ENCODE measurements around the gene KCNIP1.

The KCNIP1 gene

DNA sequence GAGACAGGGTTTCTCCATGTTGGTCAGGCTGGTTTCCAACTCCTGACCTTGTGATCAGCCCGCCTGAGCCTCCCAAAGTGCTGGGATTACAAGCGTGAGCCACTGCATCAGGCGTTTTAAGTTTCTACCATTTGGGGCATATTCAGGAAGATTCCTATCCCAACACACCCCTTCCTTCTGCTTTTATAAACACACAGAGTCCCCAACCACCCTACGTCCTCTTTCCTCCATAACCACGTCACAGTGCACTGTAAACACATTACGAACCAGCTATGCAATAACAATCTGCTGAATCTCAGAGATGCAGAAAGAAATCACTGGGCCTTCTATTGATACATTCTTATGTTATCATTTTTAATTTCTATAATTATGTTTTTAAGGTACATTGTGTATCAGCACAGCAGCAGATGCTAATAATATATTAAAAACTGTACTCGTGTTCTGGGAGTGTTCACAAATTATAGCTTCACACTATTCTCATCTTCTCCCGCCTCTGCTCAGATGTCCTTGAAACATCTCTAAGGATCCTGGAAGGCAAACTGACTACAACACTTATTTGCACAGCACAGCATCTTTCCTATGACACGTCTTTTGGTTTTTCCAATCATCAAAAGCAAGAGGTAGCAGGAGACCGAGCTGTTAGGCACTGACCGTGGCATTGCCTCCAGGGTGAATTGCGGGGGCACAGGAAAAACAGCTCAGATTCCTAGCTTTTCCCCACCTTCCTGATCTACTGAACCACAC lies 60.2 kb downstream of the KCNIP1 start:
- no peak for DNase-seq (ENCODE audit: low read depth, low spot score)

DNA sequence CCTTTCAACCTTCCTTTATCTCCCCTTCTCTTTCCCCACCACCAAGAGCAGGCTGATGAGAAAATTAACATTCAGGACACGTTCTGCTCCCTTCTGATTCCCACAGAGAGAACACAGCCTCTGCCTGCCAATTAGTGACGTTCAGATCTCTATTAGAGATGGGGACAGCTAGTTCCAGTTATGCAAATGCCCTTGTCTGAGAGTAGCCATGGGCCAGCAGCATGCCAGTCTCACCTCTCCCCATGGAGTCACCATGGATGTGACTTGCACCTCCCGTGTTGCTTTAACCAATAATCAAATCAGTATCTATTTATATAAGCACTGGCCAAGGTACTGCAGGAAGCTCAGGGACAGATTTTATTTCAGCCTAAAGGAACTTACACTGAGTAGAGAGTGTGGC lies 61.3 kb downstream of the KCNIP1 start:
- DNase-seq (ENCODE audit: low read depth, low spot score): no peak

DNA sequence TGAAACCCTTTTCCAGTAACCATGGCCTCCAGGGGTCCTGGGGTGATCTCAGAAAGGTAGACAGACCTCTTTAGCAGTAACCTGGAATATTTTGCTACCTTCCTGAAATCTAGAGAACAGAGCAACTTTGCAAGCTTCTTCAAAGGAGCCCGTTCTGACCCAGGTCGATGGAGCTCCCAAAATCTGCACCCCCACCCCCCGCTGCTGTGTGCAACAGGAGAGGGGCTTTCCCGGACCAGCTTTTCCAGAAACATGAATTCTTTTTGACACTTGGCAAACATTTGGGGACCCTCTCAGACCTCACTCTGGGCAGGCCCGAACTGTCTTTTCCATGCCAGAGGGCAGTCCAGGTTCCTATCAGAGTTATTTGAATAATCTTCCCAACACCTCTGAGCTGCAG lies 65.3 kb downstream of the KCNIP1 start:
- no peak for DNase-seq (ENCODE audit: low read depth, low spot score)

DNA sequence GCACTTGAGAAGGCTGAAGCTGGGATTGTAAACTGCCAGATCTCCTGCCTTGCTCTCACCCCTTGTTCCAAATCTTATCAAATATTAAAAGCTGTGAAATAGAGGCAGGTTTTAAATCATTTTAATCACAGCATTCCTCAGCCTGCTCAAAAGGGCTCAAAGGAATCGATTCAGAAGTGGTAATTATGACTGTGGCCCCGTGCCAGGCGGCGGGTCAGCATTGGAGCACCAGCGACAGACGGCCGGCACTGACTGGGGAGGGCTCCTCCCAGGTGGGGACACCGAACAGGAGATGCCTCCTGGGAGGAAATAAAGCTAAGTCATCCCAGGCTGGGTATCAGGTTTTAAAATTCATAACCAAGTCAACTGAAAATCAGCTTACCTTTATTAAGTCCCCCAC lies 66.7 kb downstream of the KCNIP1 start:
- DNase-seq (ENCODE audit: low read depth, low spot score): no peak

DNA sequence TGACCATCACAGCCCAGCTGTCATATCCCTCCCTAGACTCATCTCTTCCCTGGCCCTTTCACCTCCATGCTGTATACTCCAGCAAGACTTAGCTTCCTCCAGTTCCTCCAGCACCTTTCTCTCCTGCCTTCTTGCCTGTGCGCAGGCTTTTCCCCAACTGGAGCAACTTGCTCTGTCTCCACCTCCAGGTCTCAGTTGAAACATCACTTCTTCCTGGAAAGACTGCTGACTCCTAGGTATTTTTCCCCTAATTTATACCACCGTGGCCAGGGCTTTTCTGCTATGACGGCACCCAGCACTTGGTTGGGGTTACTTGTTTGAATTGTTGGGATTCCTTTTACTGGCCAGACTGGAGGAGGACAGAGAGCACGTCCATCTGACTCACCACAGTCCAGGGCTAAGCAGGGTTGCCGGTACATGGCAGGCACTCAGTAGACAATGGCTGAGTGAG lies 67.5 kb downstream of the KCNIP1 start:
- DNase-seq (ENCODE audit: low read depth, low spot score): peak; percentile 62

DNA sequence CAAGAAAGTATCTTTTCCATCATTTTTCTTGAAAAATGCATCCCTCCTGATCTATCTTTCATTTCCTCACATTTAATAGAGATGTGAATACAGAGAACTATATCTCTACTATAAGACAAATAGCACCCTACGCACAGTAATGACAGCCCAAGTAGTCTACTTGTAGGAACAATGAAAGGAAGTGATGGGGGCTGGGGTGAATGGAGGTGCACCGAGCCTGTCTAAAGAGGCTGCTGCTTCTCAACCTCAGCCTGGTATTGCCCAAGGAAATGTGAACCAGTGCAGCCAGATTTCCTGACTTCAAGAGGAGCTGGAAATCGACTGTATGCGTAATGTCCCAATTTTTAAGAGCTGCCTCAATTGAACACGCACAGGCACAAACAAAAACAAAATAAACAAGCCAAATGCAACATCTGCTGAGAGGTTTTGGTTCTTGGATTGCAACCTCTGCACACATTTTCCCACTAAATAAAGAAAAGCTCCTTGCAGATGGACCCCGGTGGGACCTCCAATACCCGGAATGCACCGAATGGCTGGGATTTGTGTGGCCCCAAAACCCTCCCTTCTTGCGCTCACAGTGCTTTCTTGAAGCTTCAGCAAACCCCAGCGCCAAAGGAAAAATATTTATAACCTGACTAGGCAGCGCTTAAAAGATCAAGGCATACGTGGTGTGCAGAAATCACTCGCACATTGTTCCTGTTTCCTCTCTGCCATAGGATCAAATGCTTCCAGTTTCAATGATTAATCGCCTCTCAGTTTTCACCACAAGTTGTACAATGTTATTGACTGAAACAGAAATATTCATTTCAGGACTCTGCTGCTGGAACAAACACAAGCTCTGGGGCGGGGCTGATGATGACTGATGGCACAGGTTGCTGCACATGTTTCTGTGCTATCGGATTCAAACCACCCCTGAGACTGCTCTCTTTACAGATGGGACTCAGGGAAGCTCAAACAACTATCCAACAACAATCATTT lies 68.3 kb downstream of the KCNIP1 start:
- DNase-seq (ENCODE audit: low read depth, low spot score): no peak

DNA sequence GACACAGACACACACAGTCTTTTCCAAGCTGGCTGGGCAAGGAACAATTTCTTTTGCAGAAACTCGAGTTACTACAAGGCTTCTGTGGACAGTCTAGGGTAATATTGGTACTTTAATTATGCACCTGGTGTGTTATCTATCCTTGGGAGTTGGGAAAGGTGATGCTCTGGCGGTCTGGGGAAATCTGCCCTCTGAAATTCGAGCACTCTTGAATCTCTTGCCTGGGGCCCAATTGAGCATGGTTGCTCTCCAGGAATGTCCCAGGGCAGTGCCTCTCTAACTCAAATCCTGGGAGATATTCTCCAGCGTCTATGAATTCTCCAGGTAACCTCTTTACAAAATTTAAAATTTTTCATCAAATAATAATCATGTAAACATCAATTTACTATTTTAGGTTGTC lies 69.3 kb downstream of the KCNIP1 start:
- peak; percentile 31 for DNase-seq (ENCODE audit: low read depth, low spot score)

DNA sequence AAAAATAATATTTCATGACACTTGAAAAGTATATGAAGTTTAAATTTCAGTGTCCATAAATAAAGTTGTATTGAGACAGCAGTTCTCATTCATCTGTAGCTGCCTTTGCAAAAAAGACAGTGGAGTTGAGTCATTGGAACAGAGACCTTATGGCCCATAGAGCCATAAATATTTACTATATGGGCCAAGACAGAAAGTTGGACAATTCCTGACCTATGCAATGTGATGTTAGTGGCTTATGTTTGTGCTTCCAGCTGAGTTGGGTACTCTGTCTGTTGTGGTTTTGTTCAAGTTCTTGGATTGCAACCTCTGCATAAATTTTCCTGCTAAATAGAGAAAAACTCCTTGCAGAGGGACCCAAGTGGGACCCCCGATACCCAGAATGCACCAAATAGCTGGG lies 69.8 kb downstream of the KCNIP1 start:
- no peak for DNase-seq (ENCODE audit: low read depth, low spot score)

DNA sequence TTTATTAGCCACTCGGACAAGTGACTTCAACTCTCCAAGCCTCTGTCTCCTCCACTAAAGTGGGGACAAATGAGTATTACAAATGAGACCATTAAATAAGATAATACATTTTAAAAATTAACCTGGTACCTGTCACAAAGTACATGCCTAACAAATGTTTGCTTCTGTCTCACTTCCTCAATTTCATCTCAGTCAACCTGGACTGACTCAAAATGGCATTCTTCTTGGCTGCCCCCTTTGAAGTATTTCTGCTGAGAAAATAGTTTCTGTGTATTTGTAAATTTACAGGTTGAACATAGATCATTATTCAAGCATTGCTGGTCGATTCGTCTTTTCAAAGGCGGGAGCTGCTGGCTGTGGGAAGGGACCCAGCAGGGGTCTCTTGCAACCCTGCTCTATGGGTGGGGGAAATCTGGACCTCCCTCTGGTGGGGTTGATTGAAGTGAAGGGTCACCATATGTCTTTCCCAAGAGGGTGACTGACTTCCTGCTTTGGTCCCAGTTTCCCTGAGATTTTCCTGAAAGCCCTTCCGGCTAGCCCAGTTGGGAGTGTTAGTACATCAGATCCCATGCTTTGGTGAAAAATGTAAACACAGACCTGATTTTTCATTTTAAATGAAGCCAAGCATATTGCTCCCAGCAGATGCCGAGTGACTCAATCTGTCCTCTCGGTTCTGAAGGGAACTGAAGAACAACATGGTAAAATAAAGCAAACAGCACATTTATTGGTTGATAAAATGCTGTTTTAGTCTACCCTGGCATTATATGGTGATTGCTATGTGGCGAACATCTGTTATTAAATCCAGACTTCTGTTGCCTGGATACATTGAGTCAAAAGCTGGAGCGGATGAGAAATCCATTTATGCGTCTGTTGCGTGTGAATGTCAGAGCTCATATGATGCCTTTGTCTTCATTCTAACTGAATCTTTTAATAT lies 73.0 kb downstream of the KCNIP1 start:
- no peak for DNase-seq (ENCODE audit: low read depth, low spot score)

DNA sequence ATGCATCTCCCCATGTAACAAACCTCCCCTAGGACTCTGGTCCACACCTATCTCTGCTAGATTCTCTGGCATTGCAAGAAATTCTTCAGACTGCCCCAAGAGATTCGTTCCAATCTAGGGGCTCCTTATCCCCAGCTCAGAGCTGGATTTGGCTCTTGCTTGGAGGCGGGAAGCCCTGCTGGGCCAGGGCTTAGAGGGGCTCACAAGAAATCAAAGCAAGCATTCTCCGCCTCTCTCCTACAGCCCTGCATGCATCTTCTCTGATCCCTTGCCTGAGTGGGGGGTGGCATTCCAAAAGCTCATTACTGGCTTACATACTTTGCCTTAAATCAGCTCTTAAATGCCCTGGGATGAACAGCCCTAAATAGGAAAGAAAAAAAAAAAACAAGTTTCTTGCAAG lies 75.8 kb downstream of the KCNIP1 start:
- peak; percentile 30 for DNase-seq (ENCODE audit: low read depth, low spot score)

DNA sequence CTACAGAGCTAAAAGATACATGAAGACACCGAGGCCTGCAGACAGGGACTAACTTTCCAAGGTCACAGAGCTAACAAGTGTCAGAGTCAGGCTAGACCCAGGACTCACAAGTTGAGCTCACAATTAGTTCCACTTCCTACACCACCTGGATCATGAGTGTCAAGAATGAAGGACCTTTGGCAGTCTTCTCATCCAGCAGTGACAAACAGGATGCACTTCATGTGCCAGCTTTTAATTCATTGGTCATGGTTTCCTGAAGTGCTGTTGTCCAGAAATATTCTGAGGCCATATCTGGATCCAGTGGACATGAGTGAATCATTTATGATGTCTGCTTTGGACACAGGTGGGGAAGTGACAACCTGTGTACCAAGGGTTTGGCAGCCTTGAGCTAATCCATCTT lies 77.4 kb downstream of the KCNIP1 start:
- DNase-seq (ENCODE audit: low read depth, low spot score): no peak

DNA sequence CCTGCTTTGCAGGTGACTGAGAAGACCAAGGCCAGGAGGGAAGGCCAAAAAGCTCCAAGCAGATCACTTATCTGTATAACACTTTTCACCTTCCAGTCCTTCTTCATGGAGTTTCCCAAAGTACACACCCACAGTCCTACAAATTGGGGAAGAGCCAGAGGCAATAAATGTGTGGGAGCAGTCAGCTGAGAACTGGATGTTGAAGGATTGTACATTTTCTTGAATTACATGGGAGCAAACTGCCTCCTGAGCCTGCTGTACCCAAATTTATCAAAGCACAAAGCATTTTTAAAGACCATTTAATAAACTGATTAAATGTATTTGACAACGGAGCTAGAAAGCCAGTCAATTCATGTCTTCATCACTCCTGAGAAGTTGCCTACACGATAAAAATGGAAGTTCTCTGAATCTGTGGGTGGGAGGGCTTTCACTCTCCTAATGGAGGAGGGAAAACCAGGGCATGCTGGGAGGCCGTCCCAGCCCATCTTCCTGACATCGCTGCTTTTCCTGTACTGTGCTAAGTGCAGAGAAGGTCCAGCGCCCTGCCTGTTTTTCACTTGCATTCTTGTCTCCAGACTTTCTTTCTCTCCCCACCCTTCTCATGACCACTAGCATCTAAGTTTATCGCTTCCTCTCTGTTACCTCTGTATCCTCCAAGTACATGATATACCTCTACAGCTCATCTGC lies 79.0 kb downstream of the KCNIP1 start:
- no peak for DNase-seq (ENCODE audit: low read depth, low spot score)

DNA sequence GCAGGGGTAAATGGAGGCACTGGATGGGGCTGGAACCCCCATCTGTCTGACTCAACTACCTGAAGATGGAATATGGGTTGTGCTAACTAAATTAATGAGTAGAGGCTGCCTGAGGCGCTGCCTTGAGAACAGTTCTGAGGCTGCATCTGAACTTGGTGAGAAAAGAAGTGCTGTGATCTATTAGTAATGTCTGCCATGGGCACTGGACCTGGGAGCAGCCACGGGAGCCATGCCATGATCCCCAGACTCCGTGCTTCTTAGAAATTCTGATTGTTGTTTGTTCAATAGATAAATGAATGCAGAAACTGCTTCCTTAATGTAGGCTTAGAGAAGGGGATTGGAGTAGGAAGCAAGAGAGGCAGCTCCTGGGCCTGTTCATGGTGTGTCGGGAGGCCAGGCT lies 80.2 kb downstream of the KCNIP1 start:
- no peak for DNase-seq (ENCODE audit: low read depth, low spot score)

DNA sequence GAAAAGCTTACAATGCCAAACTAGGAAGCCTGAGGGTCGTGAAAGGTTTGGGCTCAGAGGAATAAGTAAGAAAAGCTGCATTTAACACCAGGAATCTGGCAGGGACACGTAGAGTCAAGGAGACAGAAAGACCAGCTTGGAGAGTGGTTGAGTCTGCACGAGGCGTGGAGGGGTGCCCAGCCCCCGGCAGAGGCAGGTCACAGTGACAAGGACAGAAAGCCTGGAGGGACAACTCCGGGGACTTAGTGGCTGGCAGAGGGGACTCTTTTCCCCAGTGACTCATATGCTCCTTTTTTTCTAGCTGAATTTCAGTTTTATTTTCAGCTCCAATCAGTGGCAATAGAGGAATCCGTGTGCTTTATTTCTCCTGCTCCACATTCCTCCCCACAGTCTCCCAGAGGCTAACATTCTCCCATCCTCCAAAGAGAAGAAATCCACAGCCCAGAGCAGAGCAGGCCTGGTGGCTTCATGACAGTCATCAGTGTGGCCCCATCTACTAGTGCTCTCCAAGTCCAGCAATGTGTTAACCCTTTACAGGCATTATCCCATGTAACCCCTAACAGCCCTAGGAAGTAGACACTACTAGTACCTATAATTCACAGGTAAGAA lies 80.7 kb downstream of the KCNIP1 start:
- no peak for DNase-seq (ENCODE audit: low read depth, low spot score)

DNA sequence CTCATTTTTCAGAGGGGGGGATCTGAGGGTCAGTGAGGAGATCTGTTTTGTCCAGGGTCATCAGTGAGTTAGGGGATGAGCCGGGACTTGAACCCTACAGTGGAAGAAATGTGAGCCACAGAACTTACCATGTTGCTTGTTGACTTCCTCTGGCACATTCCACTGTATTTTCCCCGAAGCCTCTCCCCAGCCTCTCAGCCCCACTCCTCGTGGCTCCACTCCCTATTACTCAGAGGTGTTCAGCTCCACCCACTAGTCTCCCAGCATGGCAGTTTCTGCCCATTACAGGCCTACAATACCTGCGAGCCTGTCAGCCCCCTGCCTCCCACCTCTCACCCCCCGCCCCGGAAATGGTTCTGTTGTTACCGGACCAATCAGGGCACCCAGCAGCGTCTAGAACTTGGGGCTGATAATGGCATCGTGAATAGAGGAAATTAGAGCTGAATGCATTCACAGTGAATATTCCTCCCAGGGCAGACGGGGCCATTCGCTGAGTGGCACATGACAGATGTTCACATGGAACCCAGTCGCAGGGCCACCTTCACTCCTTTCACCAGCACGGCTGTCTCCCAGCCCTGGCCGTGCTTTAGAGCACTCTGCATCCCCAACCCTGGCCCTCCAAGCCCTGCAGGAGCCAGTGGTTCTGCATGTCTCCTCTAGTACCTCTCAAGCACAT lies 81.6 kb downstream of the KCNIP1 start:
- DNase-seq (ENCODE audit: low read depth, low spot score): no peak

DNA sequence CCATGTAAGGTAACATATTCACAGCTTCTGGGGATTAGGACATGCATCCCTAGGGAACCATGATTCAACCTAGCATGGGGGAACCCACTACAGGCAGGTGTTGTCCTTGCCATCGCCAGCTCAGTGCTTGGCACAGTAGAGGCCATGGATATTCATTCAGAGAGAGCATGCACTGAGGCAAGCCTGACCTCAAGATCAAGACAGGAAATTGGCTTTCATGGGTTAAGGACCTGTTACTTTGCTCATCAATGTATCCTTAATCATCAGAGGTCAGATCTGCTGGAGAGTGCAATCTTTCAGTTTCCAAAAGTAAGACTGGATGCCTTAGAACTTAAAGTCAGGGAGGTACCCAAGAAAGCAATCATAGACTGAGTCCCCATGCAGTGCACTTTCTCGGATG lies 84.0 kb downstream of the KCNIP1 start:
- no peak for DNase-seq (ENCODE audit: low read depth, low spot score)

DNA sequence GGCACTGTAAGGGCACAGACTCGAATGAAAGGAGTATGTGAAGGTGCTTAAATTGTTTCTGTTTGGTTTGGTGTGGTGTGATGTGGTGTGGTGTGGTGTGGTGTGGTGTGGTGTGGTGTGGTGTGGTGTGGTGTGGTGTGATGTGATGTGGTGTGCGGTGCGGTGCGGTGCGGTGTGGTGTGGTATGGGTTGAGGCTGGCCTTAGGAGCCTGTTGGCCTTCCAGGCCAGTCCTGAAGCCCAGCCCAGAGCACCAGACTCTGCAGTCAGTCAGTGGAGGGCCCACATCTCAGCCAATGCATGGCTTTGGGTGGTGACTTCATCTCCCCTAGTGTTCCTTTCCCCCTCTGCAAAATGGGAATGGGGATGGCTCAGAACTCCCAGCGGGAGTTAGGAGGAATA lies 85.8 kb downstream of the KCNIP1 start:
- no peak for DNase-seq (ENCODE audit: low read depth, low spot score)

DNA sequence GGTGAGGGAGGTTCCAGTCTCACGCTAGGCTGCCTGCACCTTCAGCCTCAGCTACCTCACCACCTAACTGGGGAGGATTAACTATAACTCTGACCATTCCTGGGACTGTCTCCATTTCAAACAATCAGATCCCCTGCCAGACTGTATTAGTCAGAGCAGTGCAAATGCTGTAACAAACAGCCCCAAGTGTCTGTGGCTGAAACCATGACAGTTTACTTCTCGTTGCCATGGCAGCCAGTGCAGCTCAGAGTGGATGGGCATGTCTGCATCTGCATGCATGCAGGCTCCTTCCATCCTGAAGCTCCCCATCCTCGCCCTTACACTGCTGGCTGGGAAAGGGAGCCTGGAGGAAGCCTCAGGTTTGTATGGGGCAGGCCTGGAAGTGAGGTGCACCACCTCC lies 86.7 kb downstream of the KCNIP1 start:
- no peak for DNase-seq (ENCODE audit: low read depth, low spot score)

DNA sequence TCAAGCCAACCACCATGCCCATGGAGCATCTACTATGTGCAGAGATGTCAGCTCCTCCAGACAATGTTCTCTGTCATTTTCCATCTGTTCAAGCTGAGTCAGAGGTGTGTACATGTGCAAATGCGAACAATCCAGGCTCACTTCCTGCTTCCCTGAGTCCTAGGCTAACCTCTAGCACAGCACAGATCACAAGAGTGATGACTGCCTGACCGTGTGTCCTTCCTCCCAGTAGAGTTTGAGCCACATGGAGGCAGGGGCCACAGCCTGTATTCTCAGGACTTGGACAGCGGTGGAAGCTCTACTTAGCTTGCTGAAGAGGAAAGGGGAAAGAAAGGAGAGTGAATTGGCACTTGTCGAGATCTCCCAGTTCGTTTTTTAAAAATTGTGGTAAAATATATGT lies 87.2 kb downstream of the KCNIP1 start:
- no peak for DNase-seq (ENCODE audit: low read depth, low spot score)

DNA sequence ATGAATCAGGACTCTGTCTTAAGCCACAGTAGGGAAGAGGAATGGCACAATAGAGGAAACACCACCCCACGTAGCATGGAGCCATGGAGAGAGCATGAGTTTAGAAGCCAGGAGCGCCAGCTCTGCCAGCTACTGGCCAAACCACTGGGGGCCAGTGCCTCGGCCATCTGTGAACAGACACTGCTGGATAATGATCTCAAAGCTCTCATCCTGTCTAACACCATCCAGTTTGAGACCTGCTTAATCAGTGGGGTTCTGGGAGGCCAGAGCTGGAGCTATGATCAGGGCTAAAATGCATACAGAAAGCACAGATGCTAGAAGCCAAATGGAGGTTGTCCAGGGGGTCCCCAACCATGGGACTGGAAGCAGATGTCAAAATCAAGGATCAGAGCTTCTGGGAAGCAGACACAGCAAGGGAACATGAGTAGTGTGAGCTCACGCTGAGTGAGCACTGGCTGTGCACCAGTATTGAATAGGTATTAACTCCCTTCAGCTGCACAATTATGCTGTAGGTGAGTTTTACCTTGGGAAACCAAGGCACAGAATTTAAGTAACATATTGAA lies 92.7 kb downstream of the KCNIP1 start:
- no peak for DNase-seq (ENCODE audit: low read depth, low spot score)

Data from ELF-1 (cell line).